ENCODE data around the gene MED22. TPM values are rescaled to one million over a fixed set of nuclear protein-coding genes. Genes with fewer than 3 reads are reported as not detected.
"Not testable (repeated sequence)": the region's sequence is repeated elsewhere in the genome, so short reads cannot be mapped to it uniquely, and the experiment has no call there.

The MED22 gene
- total RNA-seq, 1 donor = 11.4 TPM

GRCh38 chr9:133340256-133340655 lies 7.7 kb downstream of the MED22 start:
- Histone ChIP-seq H3K4me3 (ENCODE audit: low read length) (no peak overlapping the region), H3K9me3 (ENCODE audit: low read depth, low read length) (no peaks in the 10 kb centered on the region), H3K4me1 (ENCODE audit: insufficient read depth, low read length) (peaks cover 59% of the 10 kb centered on the region), H3K27me3 (ENCODE audit: insufficient read depth, low read length) (no peaks in the 10 kb centered on the region)

- H3K4me1 ChIP-seq (ENCODE audit: insufficient read depth, low read length) = peaks cover 65% of the 10 kb centered on the region
- no peaks in the 10 kb centered on the region for H3K9me3 ChIP-seq (ENCODE audit: low read depth, low read length)
- H3K4me3 ChIP-seq (ENCODE audit: low read length) = no peak overlapping the region
- no peaks in the 10 kb centered on the region for H3K27me3 ChIP-seq (ENCODE audit: insufficient read depth, low read length)
Measured at GRCh38 chr9:133339641-133340040, 8.3 kb downstream of the MED22 start.

GRCh38 chr9:133335924-133336811 lies 11.8 kb downstream of the MED22 start, which contains the start of gene SURF6:
TSS of gene SURF6 (minus strand) at chr9:133336188. CDS start at chr9:133336132, 56 bp downstream.
- peaks cover 54% of the 10 kb centered on the region for H3K4me1 ChIP-seq (ENCODE audit: insufficient read depth, low read length)

GRCh38 chr9:133334888-133335287 lies 13.0 kb downstream of the MED22 start:
- H3K27me3 ChIP-seq (ENCODE audit: insufficient read depth, low read length); H3K9me3 ChIP-seq (ENCODE audit: low read depth, low read length): not testable (repeated sequence)
- Histone ChIP-seq H3K4me1 (ENCODE audit: insufficient read depth, low read length) (peaks cover 41% of the 10 kb centered on the region), H3K4me3 (ENCODE audit: low read length) (peak overlapping the region; percentile 76)

More at GRCh38 chr9:133335924-133336811, 11.8 kb downstream of the MED22 start, which contains the start of gene SURF6:
- Histone ChIP-seq H3K4me3 (ENCODE audit: low read length) (peak within 1 kb of the TSS; percentile 76), H3K9me3 (ENCODE audit: low read depth, low read length) (no peaks in the 10 kb centered on the region), H3K27me3 (ENCODE audit: insufficient read depth, low read length) (no peaks in the 10 kb centered on the region)

- H3K4me3 ChIP-seq (ENCODE audit: low read length) = no peak overlapping the region
- no peaks in the 10 kb centered on the region for H3K9me3 ChIP-seq (ENCODE audit: low read depth, low read length)
- H3K4me1 ChIP-seq (ENCODE audit: insufficient read depth, low read length) = peaks cover 34% of the 10 kb centered on the region
- H3K27me3 ChIP-seq (ENCODE audit: insufficient read depth, low read length) = no peaks in the 10 kb centered on the region
Measured at GRCh38 chr9:133334161-133334560, 13.8 kb downstream of the MED22 start.

- Histone ChIP-seq H3K4me1 (ENCODE audit: insufficient read depth, low read length) (peaks cover 28% of the 10 kb centered on the region), H3K9me3 (ENCODE audit: low read depth, low read length) (no peaks in the 10 kb centered on the region), H3K4me3 (ENCODE audit: low read length) (no peak overlapping the region), H3K27me3 (ENCODE audit: insufficient read depth, low read length) (no peaks in the 10 kb centered on the region)
Measured at GRCh38 chr9:133333566-133333965, 14.4 kb downstream of the MED22 start.

GRCh38 chr9:133333011-133333410 lies 14.9 kb downstream of the MED22 start:
- Histone ChIP-seq H3K9me3 (ENCODE audit: low read depth, low read length) (no peaks in the 10 kb centered on the region), H3K4me1 (ENCODE audit: insufficient read depth, low read length) (peaks cover 27% of the 10 kb centered on the region), H3K27me3 (ENCODE audit: insufficient read depth, low read length) (no peaks in the 10 kb centered on the region), H3K4me3 (ENCODE audit: low read length) (no peak overlapping the region)

- H3K27me3 ChIP-seq (ENCODE audit: insufficient read depth, low read length) = no peaks in the 10 kb centered on the region
- no peak overlapping the region for H3K4me3 ChIP-seq (ENCODE audit: low read length)
Measured at GRCh38 chr9:133332381-133332730, 15.6 kb downstream of the MED22 start.

GRCh38 chr9:133331641-133332380 lies 16.1 kb downstream of the MED22 start:
- Histone ChIP-seq H3K27me3 (ENCODE audit: insufficient read depth, low read length) (no peaks in the 10 kb centered on the region), H3K9me3 (ENCODE audit: low read depth, low read length) (no peaks in the 10 kb centered on the region), H3K4me3 (ENCODE audit: low read length) (no peak overlapping the region), H3K4me1 (ENCODE audit: insufficient read depth, low read length) (peaks cover 23% of the 10 kb centered on the region)

More at GRCh38 chr9:133332381-133332730, 15.6 kb downstream of the MED22 start:
- no peaks in the 10 kb centered on the region for H3K9me3 ChIP-seq (ENCODE audit: low read depth, low read length)
- peaks cover 27% of the 10 kb centered on the region for H3K4me1 ChIP-seq (ENCODE audit: insufficient read depth, low read length)

- no peaks in the 10 kb centered on the region for H3K9me3 ChIP-seq (ENCODE audit: low read depth, low read length)
- H3K4me3 ChIP-seq (ENCODE audit: low read length) = no peak overlapping the region
- no peaks in the 10 kb centered on the region for H3K27me3 ChIP-seq (ENCODE audit: insufficient read depth, low read length)
- peaks cover 18% of the 10 kb centered on the region for H3K4me1 ChIP-seq (ENCODE audit: insufficient read depth, low read length)
Measured at GRCh38 chr9:133331221-133331620, 16.7 kb downstream of the MED22 start.

- not testable (repeated sequence) for H3K9me3 ChIP-seq (ENCODE audit: low read depth, low read length); H3K4me1 ChIP-seq (ENCODE audit: insufficient read depth, low read length); H3K27me3 ChIP-seq (ENCODE audit: insufficient read depth, low read length); H3K4me3 ChIP-seq (ENCODE audit: low read length)
Measured at GRCh38 chr9:133329306-133330156, 18.4 kb downstream of the MED22 start.

GRCh38 chr9:133327834-133328484 lies 20.0 kb downstream of the MED22 start:
- H3K27me3 ChIP-seq (ENCODE audit: insufficient read depth, low read length) = no peaks in the 10 kb centered on the region
- no peaks in the 10 kb centered on the region for H3K4me1 ChIP-seq (ENCODE audit: insufficient read depth, low read length)
- H3K4me3 ChIP-seq (ENCODE audit: low read length) = no peak overlapping the region

GRCh38 chr9:133327021-133327420 lies 20.9 kb downstream of the MED22 start:
- not testable (repeated sequence) for H3K4me1 ChIP-seq (ENCODE audit: insufficient read depth, low read length); H3K9me3 ChIP-seq (ENCODE audit: low read depth, low read length); H3K27me3 ChIP-seq (ENCODE audit: insufficient read depth, low read length); H3K4me3 ChIP-seq (ENCODE audit: low read length)

More at GRCh38 chr9:133327834-133328484, 20.0 kb downstream of the MED22 start:
- H3K9me3 ChIP-seq (ENCODE audit: low read depth, low read length) = no peaks in the 10 kb centered on the region

- H3K9me3 ChIP-seq (ENCODE audit: low read depth, low read length) = no peaks in the 10 kb centered on the region
- H3K4me3 ChIP-seq (ENCODE audit: low read length) = no peak overlapping the region
- no peaks in the 10 kb centered on the region for H3K4me1 ChIP-seq (ENCODE audit: insufficient read depth, low read length)
- no peaks in the 10 kb centered on the region for H3K27me3 ChIP-seq (ENCODE audit: insufficient read depth, low read length)
Measured at GRCh38 chr9:133323991-133324703, 23.8 kb downstream of the MED22 start.
